DMS53 (cell line): ENCODE data around the gene EDEM1.
"Not testable (repeated sequence)": the region's sequence is repeated elsewhere in the genome, so short reads cannot be mapped to it uniquely, and the experiment has no call there.

Source experiments
- DNase-seq: peaks from one replicate; lab custom pipeline; 2025; lab: John Stamatoyannopoulos, UW

Gene EDEM1

GRCh38 chr3:5232570-5232969 is 45.1 kb downstream of the EDEM1 start:
- DNase-seq, result no peak

- DNase-seq, result no peak
Measured at GRCh38 chr3:5233026-5233425, 45.5 kb downstream of the EDEM1 start.

- DNase-seq, result no peak
Measured at GRCh38 chr3:5235655-5236054, 48.1 kb downstream of the EDEM1 start.

- no peak for DNase-seq
Measured at GRCh38 chr3:5238545-5238944, 51.0 kb downstream of the EDEM1 start.

- peak; percentile 0 for DNase-seq
Measured at GRCh38 chr3:5239602-5240001, 52.1 kb downstream of the EDEM1 start.

- DNase-seq, result no peak
Measured at GRCh38 chr3:5240740-5241139, 53.2 kb downstream of the EDEM1 start.

GRCh38 chr3:5242785-5243184 is 55.3 kb downstream of the EDEM1 start:
- DNase-seq, result not testable (repeated sequence)

GRCh38 chr3:5245927-5246326 is 58.4 kb downstream of the EDEM1 start:
- DNase-seq, result peak; percentile 15

- no peak for DNase-seq
Measured at GRCh38 chr3:5248822-5249221, 61.3 kb downstream of the EDEM1 start.

- peak; percentile 31 for DNase-seq
Measured at GRCh38 chr3:5250467-5251195, 63.1 kb downstream of the EDEM1 start.

- no peak for DNase-seq
Measured at GRCh38 chr3:5251196-5251583, 63.7 kb downstream of the EDEM1 start.

GRCh38 chr3:5252131-5252530 is 64.6 kb downstream of the EDEM1 start:
- DNase-seq, result no peak

- DNase-seq, result no peak
Measured at GRCh38 chr3:5254281-5255048, 67.0 kb downstream of the EDEM1 start.

- no peak for DNase-seq
Measured at GRCh38 chr3:5255404-5256344, 68.2 kb downstream of the EDEM1 start.

- DNase-seq, result no peak
Measured at GRCh38 chr3:5258526-5258925, 71.0 kb downstream of the EDEM1 start.

GRCh38 chr3:5260992-5261501 is 73.5 kb downstream of the EDEM1 start:
- no peak for DNase-seq

- DNase-seq, result no peak
Measured at GRCh38 chr3:5262507-5262906, 75.0 kb downstream of the EDEM1 start.

GRCh38 chr3:5264093-5264600 is 76.6 kb downstream of the EDEM1 start:
- no peak for DNase-seq

GRCh38 chr3:5264896-5265770 is 77.6 kb downstream of the EDEM1 start:
- DNase-seq, result no peak

- no peak for DNase-seq
Measured at GRCh38 chr3:5267252-5267651, 79.7 kb downstream of the EDEM1 start.

- DNase-seq, result no peak
Measured at GRCh38 chr3:5267889-5268288, 80.4 kb downstream of the EDEM1 start.
